Liver (tissue), 9 donors: Measurements from ENCODE around the gene SERPING1. TPM values are rescaled to one million over a fixed set of nuclear protein-coding genes. Genes with fewer than 3 reads are reported as not detected.

Source experiments
- DNase-seq: peaks from one replicate; pipeline ENCODE4 v3.0.0-alpha.2; 2017; ENCODE audit warnings: low spot score
- H3K27ac ChIP-seq, 2 donors: one replicate each; pipeline ENCODE4 v1.7.0; 2013; ENCODE audit warnings: inconsistent platforms in 2 of 2, low read length in 2 of 2, control low read depth in 1 of 2, low read depth in 1 of 2, mild to moderate bottlenecking in 1 of 2
- H3K27me3 ChIP-seq, 4 donors: one replicate each; pipeline versions ENCODE4 v1.6.1 to v1.7.0; 2013; ENCODE audit warnings: low read length in 3 of 4, inconsistent platforms in 1 of 4, mild to moderate bottlenecking in 1 of 4, moderate library complexity in 1 of 4; ENCODE audit not compliant: control insufficient read depth in 4 of 4, insufficient read depth in 4 of 4
- H3K36me3 ChIP-seq, 4 donors: one replicate each; pipeline versions ENCODE4 v1.6.1 to v1.7.0; 2013; ENCODE audit warnings: low read length in 3 of 4, mild to moderate bottlenecking in 3 of 4, low read depth in 1 of 4, moderate library complexity in 1 of 4; ENCODE audit not compliant: control insufficient read depth in 4 of 4, insufficient read depth in 3 of 4
- H3K4me1 ChIP-seq, 4 donors: one replicate each; pipeline versions ENCODE4 v1.6.1 to v1.7.0; 2013; ENCODE audit warnings: low read length in 3 of 4, mild to moderate bottlenecking in 3 of 4, moderate library complexity in 1 of 4; ENCODE audit not compliant: control insufficient read depth in 4 of 4, insufficient read depth in 4 of 4
- H3K4me3 ChIP-seq, 3 donors: one replicate each; pipeline versions ENCODE4 v1.6.1 to v1.7.0; 2013; ENCODE audit warnings: low read length in 3 of 3, control low read depth in 1 of 3, low read depth in 1 of 3, mild to moderate bottlenecking in 1 of 3
- H3K9ac ChIP-seq, 2 donors: one replicate each; pipeline ENCODE4 v1.7.0; 2013; ENCODE audit warnings: low read length in 2 of 2, mild to moderate bottlenecking in 2 of 2, moderate library complexity in 2 of 2, control low read depth in 1 of 2, low read depth in 1 of 2
- H3K9me3 ChIP-seq, 4 donors: one replicate each; pipeline versions ENCODE4 v1.6.1 to v1.7.0; 2013; ENCODE audit warnings: low read length in 3 of 4; ENCODE audit not compliant: control insufficient read depth in 4 of 4
- EGR1 ChIP-seq, 2 donors: IDR thresholded peaks; 2 replicates each; pipeline ENCODE4 v1.6.1; 2016 to 2018; ENCODE audit warnings: antibody characterized with exemption in 2 of 2, low read depth in 2 of 2
- FOXA1 ChIP-seq: IDR thresholded peaks from 2 replicates; pipeline ENCODE4 v1.6.1; 2016; ENCODE audit warnings: antibody characterized with exemption
- FOXA2 ChIP-seq: IDR thresholded peaks from 2 replicates; pipeline ENCODE4 v1.6.1; 2016; ENCODE audit warnings: antibody characterized with exemption
- GABPA ChIP-seq, 2 donors: IDR thresholded peaks in 1 of 2; conservative IDR thresholded peaks in 1 of 2; 2 replicates each; pipeline ENCODE4 v1.6.1; 2016; ENCODE audit warnings: antibody characterized with exemption in 2 of 2, mild to moderate bottlenecking in 1 of 2, moderate library complexity in 1 of 2
- HNF4A ChIP-seq, 2 donors: conservative IDR thresholded peaks; 2 replicates each; pipeline ENCODE4 v1.6.1; 2016; ENCODE audit warnings: antibody characterized with exemption in 2 of 2, mild to moderate bottlenecking in 2 of 2
- HNF4G ChIP-seq: IDR thresholded peaks from 2 replicates; pipeline ENCODE4 v1.6.1; 2016; ENCODE audit warnings: antibody characterized with exemption
- JUND ChIP-seq, 2 donors: IDR thresholded peaks; 2 replicates each; pipeline ENCODE4 v1.6.1; 2016; ENCODE audit warnings: antibody characterized with exemption in 2 of 2
- NR2F2 ChIP-seq: IDR thresholded peaks from 2 replicates; pipeline ENCODE4 v1.6.1; 2016; ENCODE audit warnings: antibody characterized with exemption
- RAD21 ChIP-seq, 2 donors: IDR thresholded peaks; 2 replicates each; pipeline ENCODE4 v1.6.1; 2016; ENCODE audit warnings: antibody characterized with exemption in 2 of 2, mild to moderate bottlenecking in 2 of 2
- RXRA ChIP-seq, 2 donors: IDR thresholded peaks; 2 replicates each; pipeline ENCODE4 v1.6.1; 2017 to 2018; ENCODE audit warnings: antibody characterized with exemption in 2 of 2, mild to moderate bottlenecking in 1 of 2
- SP1 ChIP-seq: IDR thresholded peaks from 2 replicates; pipeline ENCODE4 v1.6.1; 2018; ENCODE audit warnings: antibody characterized with exemption, mild to moderate bottlenecking
- TAF1 ChIP-seq: conservative IDR thresholded peaks from 2 replicates; pipeline ENCODE4 v1.6.1; 2016; ENCODE audit warnings: antibody characterized with exemption, mild to moderate bottlenecking
- YY1 ChIP-seq: IDR thresholded peaks from 2 replicates; pipeline ENCODE4 v1.6.1; 2016; ENCODE audit warnings: antibody characterized with exemption, mild to moderate bottlenecking
- WGBS: extraction: QIAGEN DNeasy Blood & Tissue Kit; methylation state at CpG from one replicate; pipeline ENCODE4 v1.1.7; 2013; 5-methylcytosine and 5-hydroxymethylcytosine counted together
- polyA plus RNA-seq, 2 donors: library from polyadenylated mRNA; stranded (reverse) in 1 of 2; unstranded in 1 of 2; fragments of 200-250 nt in 1 of 2; fragments of >200 nt in 1 of 2; fragmentation: Nextera tagmentation in 1 of 2; extraction: Ambion mirVana in 1 of 2; gene quantifications; one replicate each; pipeline versions ENCODE4 v1.2.1 to v1.2.3, GENCODE V29; 2013 to 2015
- total RNA-seq, 2 donors: library from RNA; depleted of rRNA; stranded (reverse); fragments of >200 nt; gene quantifications; one replicate each; pipeline ENCODE4 v1.2.3, GENCODE V29; 2014
- TF ChIP-seq, protein P1 (sequence below): fragments of 150-350 bp; IDR thresholded peaks from 2 replicates; pipeline ENCODE4 v1.5.1; 2017; ENCODE audit warnings: improper control_type of control experiment, low read depth, low read length; ENCODE audit not compliant: missing input control
- TF ChIP-seq, protein P2 (sequence below): IDR thresholded peaks from 2 replicates; pipeline ENCODE4 v1.6.1; 2016; ENCODE audit warnings: antibody characterized with exemption
- TF ChIP-seq, protein P3 (sequence below): IDR thresholded peaks from 2 replicates; pipeline ENCODE4 v1.6.1; 2016; ENCODE audit warnings: antibody characterized with exemption
- TF ChIP-seq, protein P4 (sequence below): IDR thresholded peaks from 2 replicates; pipeline ENCODE4 v1.6.1; 2016; ENCODE audit warnings: antibody characterized with exemption
- TF ChIP-seq, protein P5 (sequence below): IDR thresholded peaks from 2 replicates; pipeline ENCODE4 v1.6.1; 2016; ENCODE audit warnings: antibody characterized with exemption, mild to moderate bottlenecking
- donor health status: healthy.
- donor health status: healthy.
- donor health status: healthy.
- donor health status: healthy.
- donor health status: healthy.

Gene SERPING1
- total RNA-seq (100 to 1,000 TPM; 235 to 541 TPM), polyA plus RNA-seq (1,000 to 10,000 TPM; 2,487 to 2,911 TPM)

DNA sequence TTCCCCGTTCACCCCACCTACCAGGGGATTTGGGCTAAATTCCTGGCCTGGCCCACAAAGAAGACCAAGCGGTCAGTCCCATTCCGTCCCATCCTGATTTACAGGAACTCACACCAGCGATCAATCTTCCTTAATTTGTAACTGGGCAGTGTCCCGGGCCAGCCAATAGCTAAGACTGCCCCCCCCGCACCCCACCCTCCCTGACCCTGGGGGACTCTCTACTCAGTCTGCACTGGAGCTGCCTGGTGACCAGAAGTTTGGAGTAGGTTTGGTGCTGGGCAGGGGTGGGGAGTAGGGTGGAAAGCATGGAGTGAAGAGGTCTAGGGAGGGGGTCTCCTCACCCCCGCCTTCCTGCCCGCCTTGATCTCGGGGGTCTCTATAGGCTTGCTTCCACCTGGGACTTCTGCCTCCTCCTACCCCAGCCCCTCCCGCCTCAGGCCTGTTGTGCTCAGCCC is at the start of gene SERPING1:
Gene SERPING1 (plus strand): TSS at position 225 of the 455 bp plus-strand sequence. CDS start 586 bp downstream, outside the sequence.
- Histone ChIP-seq H3K36me3 (peaks cover 5 to 18% (median 13%) of the 10 kb centered on the region in 4 donors), H3K27ac (peak within 1 kb of the TSS; percentile 92 to 95), H3K4me1 (peaks cover 11 to 38% (median 23%) of the 10 kb centered on the region in 4 donors), H3K9me3 (no peaks in the 10 kb centered on the region), H3K27me3 (no peaks in the 10 kb centered on the region), H3K4me3 (peak within 1 kb of the TSS; percentile 81 to 92 (median 92)), H3K9ac (peak within 1 kb of the TSS; percentile 80 to 83)
- WGBS, result 14% methylated on average over 10 of the region's 10 CpGs
- peak; percentile 62 for DNase-seq
- TF ChIP-seq HNF4G (peak; percentile 24), HNF4A (conservative IDR thresholded peaks at IDR 0.05) (peak; percentile 62 to 71), FOXA1 (peak; percentile 33), NR2F2 (peak; percentile 73), GABPA (IDR thresholded peaks at IDR 0.05 in 1 of 2, conservative IDR thresholded peaks at IDR 0.05 in 1 of 2) (peak in 1 of 2 donors; percentile 13), RXRA (IDR thresholded peaks at IDR 0.05) (peak; percentile 86 to 89), RAD21 (IDR thresholded peaks at IDR 0.05) (peak in 1 of 2 donors; percentile 40), YY1 (peak; percentile 62), SP1 (peak; percentile 79), JUND (IDR thresholded peaks at IDR 0.05) (peak in 1 of 2 donors; percentile 73), FOXA2 (no peak), EGR1 (IDR thresholded peaks at IDR 0.05; ENCODE audit: low read depth in 2 of 2) (peak in 1 of 2 donors; percentile 15), TAF1 (peak; percentile 87)
- TF ChIP-seq, protein P1, sequence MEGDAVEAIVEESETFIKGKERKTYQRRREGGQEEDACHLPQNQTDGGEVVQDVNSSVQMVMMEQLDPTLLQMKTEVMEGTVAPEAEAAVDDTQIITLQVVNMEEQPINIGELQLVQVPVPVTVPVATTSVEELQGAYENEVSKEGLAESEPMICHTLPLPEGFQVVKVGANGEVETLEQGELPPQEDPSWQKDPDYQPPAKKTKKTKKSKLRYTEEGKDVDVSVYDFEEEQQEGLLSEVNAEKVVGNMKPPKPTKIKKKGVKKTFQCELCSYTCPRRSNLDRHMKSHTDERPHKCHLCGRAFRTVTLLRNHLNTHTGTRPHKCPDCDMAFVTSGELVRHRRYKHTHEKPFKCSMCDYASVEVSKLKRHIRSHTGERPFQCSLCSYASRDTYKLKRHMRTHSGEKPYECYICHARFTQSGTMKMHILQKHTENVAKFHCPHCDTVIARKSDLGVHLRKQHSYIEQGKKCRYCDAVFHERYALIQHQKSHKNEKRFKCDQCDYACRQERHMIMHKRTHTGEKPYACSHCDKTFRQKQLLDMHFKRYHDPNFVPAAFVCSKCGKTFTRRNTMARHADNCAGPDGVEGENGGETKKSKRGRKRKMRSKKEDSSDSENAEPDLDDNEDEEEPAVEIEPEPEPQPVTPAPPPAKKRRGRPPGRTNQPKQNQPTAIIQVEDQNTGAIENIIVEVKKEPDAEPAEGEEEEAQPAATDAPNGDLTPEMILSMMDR, result no peak
- TF ChIP-seq, protein P2, sequence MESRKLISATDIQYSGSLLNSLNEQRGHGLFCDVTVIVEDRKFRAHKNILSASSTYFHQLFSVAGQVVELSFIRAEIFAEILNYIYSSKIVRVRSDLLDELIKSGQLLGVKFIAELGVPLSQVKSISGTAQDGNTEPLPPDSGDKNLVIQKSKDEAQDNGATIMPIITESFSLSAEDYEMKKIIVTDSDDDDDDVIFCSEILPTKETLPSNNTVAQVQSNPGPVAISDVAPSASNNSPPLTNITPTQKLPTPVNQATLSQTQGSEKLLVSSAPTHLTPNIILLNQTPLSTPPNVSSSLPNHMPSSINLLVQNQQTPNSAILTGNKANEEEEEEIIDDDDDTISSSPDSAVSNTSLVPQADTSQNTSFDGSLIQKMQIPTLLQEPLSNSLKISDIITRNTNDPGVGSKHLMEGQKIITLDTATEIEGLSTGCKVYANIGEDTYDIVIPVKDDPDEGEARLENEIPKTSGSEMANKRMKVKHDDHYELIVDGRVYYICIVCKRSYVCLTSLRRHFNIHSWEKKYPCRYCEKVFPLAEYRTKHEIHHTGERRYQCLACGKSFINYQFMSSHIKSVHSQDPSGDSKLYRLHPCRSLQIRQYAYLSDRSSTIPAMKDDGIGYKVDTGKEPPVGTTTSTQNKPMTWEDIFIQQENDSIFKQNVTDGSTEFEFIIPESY, result peak; percentile 55
- TF ChIP-seq, protein P3, sequence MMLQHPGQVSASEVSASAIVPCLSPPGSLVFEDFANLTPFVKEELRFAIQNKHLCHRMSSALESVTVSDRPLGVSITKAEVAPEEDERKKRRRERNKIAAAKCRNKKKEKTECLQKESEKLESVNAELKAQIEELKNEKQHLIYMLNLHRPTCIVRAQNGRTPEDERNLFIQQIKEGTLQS, result peak; percentile 12
- TF ChIP-seq, protein P4, sequence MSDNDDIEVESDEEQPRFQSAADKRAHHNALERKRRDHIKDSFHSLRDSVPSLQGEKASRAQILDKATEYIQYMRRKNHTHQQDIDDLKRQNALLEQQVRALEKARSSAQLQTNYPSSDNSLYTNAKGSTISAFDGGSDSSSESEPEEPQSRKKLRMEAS, result peak; percentile 44
- TF ChIP-seq, protein P5, sequence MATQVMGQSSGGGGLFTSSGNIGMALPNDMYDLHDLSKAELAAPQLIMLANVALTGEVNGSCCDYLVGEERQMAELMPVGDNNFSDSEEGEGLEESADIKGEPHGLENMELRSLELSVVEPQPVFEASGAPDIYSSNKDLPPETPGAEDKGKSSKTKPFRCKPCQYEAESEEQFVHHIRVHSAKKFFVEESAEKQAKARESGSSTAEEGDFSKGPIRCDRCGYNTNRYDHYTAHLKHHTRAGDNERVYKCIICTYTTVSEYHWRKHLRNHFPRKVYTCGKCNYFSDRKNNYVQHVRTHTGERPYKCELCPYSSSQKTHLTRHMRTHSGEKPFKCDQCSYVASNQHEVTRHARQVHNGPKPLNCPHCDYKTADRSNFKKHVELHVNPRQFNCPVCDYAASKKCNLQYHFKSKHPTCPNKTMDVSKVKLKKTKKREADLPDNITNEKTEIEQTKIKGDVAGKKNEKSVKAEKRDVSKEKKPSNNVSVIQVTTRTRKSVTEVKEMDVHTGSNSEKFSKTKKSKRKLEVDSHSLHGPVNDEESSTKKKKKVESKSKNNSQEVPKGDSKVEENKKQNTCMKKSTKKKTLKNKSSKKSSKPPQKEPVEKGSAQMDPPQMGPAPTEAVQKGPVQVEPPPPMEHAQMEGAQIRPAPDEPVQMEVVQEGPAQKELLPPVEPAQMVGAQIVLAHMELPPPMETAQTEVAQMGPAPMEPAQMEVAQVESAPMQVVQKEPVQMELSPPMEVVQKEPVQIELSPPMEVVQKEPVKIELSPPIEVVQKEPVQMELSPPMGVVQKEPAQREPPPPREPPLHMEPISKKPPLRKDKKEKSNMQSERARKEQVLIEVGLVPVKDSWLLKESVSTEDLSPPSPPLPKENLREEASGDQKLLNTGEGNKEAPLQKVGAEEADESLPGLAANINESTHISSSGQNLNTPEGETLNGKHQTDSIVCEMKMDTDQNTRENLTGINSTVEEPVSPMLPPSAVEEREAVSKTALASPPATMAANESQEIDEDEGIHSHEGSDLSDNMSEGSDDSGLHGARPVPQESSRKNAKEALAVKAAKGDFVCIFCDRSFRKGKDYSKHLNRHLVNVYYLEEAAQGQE, result no peak
